ENCODE results near the gene KRT1. TPM values are rescaled to one million over a fixed set of nuclear protein-coding genes. Genes with fewer than 3 reads are reported as not detected.

Gene KRT1
- polyA plus RNA-seq, 1 of the 3 experiments (the other 2 are of a cell fraction): not detected

- Histone ChIP-seq H3F3A (replicated peaks; ENCODE audit: insufficient read depth) (no peaks in the 10 kb centered on the region), H3K9me3 (no peaks in the 10 kb centered on the region), H3K4me3 (ENCODE audit: low read depth in 2 of 2, low read length in 1 of 2) (no peak overlapping the region), H3K36me3 (replicated peaks in 1 of 2; ENCODE audit: control insufficient read depth in 1 of 2, insufficient read depth in 2 of 2, low read length in 1 of 2) (no peaks in the 10 kb centered on the region), H2AFZ (ENCODE audit: low read depth) (no peak overlapping the region), H3K9ac (no peak overlapping the region), H3K27ac (ENCODE audit: low read depth in 2 of 2, low read length in 1 of 2) (no peak overlapping the region), H3K4me1 (ENCODE audit: control insufficient read depth in 1 of 2, insufficient read depth in 2 of 2, low read depth in 1 of 2, low read length in 1 of 2) (no peaks in the 10 kb centered on the region), H3K4me2 (no peak overlapping the region), H3K9me2 (no peaks in the 10 kb centered on the region), H3K79me2 (ENCODE audit: insufficient read depth) (no peaks in the 10 kb centered on the region), H4K20me1 (ENCODE audit: insufficient read depth) (no peaks in the 10 kb centered on the region), H3K27me3 (ENCODE audit: insufficient read depth) (peaks cover 30% of the 10 kb centered on the region)
- TF ChIP-seq REST (IDR thresholded peaks at IDR 0.05; ENCODE audit: low read depth, low read length) (no peak), POLR2AphosphoS5 (IDR thresholded peaks at IDR 0.05; ENCODE audit: low read depth, low read length) (no peak), ZBTB33 (IDR thresholded peaks at IDR 0.05; ENCODE audit: borderline replicate concordance, low read depth) (no peak), RXRA (IDR thresholded peaks at IDR 0.05; ENCODE audit: borderline replicate concordance, low read depth) (no peak)
- CTCF ChIA-PET: no interaction called here
- DNase-seq: no peak
- 26% methylated on average over 4 of the region's 4 CpGs for WGBS (ENCODE audit: low lambda C conversion rate)
- POLR2A ChIA-PET: no interaction called here
These were observed 46.8 kb upstream of the KRT1 start for GRCh38 chr12:52727037-52727436.

- Histone ChIP-seq H3K9ac (no peak overlapping the region), H3K27me3 (ENCODE audit: insufficient read depth) (peaks cover 30% of the 10 kb centered on the region), H4K20me1 (ENCODE audit: insufficient read depth) (no peaks in the 10 kb centered on the region), H3K4me2 (no peak overlapping the region), H3F3A (replicated peaks; ENCODE audit: insufficient read depth) (no peaks in the 10 kb centered on the region), H2AFZ (ENCODE audit: low read depth) (no peak overlapping the region), H3K27ac (ENCODE audit: low read depth in 2 of 2, low read length in 1 of 2) (no peak overlapping the region), H3K9me2 (no peaks in the 10 kb centered on the region), H3K4me3 (ENCODE audit: low read depth in 2 of 2, low read length in 1 of 2) (no peak overlapping the region), H3K4me1 (ENCODE audit: control insufficient read depth in 1 of 2, insufficient read depth in 2 of 2, low read depth in 1 of 2, low read length in 1 of 2) (no peaks in the 10 kb centered on the region), H3K36me3 (replicated peaks in 1 of 2; ENCODE audit: control insufficient read depth in 1 of 2, insufficient read depth in 2 of 2, low read length in 1 of 2) (no peaks in the 10 kb centered on the region), H3K9me3 (no peaks in the 10 kb centered on the region), H3K79me2 (ENCODE audit: insufficient read depth) (no peaks in the 10 kb centered on the region)
- 0% methylated on average over 1 of the region's 2 CpGs for WGBS (ENCODE audit: low lambda C conversion rate)
- CTCF ChIA-PET: no interaction called here
- DNase-seq: no peak
- TF ChIP-seq NFIC (IDR thresholded peaks at IDR 0.05; ENCODE audit: borderline replicate concordance) (no peak), SIN3A (IDR thresholded peaks at IDR 0.05; ENCODE audit: borderline replicate concordance, low read depth, low read length) (no peak), FOXJ3 (CRISPR knock-in tag; IDR thresholded peaks at IDR 0.05) (no peak), SMC3 (IDR thresholded peaks at IDR 0.05; ENCODE audit: low read depth, low read length) (no peak), MAX (IDR thresholded peaks at IDR 0.05; ENCODE audit: low read depth) (no peak)
- POLR2A ChIA-PET: no interaction called here
These were observed 46.2 kb upstream of the KRT1 start for GRCh38 chr12:52726451-52726850.
